ENCODE data around the gene SLC1A5.
"Not testable (repeated sequence)": the region's sequence is repeated elsewhere in the genome, so short reads cannot be mapped to it uniquely, and the experiment has no call there.

Gene SLC1A5

GRCh38 chr19:46828484-46828883 is 40.1 kb upstream of the SLC1A5 start:
- no peak overlapping the region for H3K4me3 ChIP-seq (ENCODE audit: low read depth in 1 of 2, low read length in 1 of 2)
- TF ChIP-seq, protein P1, sequence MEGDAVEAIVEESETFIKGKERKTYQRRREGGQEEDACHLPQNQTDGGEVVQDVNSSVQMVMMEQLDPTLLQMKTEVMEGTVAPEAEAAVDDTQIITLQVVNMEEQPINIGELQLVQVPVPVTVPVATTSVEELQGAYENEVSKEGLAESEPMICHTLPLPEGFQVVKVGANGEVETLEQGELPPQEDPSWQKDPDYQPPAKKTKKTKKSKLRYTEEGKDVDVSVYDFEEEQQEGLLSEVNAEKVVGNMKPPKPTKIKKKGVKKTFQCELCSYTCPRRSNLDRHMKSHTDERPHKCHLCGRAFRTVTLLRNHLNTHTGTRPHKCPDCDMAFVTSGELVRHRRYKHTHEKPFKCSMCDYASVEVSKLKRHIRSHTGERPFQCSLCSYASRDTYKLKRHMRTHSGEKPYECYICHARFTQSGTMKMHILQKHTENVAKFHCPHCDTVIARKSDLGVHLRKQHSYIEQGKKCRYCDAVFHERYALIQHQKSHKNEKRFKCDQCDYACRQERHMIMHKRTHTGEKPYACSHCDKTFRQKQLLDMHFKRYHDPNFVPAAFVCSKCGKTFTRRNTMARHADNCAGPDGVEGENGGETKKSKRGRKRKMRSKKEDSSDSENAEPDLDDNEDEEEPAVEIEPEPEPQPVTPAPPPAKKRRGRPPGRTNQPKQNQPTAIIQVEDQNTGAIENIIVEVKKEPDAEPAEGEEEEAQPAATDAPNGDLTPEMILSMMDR (IDR thresholded peaks at IDR 0.05): no peak

DNA sequence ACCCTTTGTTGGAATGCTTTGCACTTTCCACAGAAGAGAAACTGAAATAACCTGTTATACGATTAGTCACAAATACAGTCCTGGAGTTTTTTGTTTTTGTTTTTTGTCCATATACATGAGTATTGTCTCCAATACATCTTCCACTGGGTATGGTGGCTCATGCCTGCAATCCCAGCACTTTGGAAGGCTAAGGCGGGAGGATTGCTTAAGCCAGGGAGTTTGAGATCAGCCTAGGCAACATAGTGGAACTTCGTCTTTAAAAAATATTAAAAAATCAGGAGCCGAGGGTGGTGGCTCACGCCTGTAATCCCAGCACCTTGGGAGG is 37.3 kb upstream of the SLC1A5 start:
- Histone ChIP-seq H3K9me3 (no peaks in the 10 kb centered on the region), H3K4me1 (ENCODE audit: control insufficient read depth in 1 of 2, insufficient read depth in 1 of 2, low read depth in 1 of 2, low read length in 1 of 2) (peaks cover 4 to 9% of the 10 kb centered on the region in 2 experiments), H3K27me3 (no peaks in the 10 kb centered on the region), H3K4me3 (ENCODE audit: low read depth in 1 of 2, low read length in 1 of 2) (no peak overlapping the region), H3K27ac (no peak overlapping the region), H3K36me3 (no peaks in the 10 kb centered on the region)
- TF ChIP-seq, protein P1 (IDR thresholded peaks at IDR 0.05): no peak

More at GRCh38 chr19:46828484-46828883, 40.1 kb upstream of the SLC1A5 start:
- no peaks in the 10 kb centered on the region for H3K36me3 ChIP-seq
- H3K27me3 ChIP-seq: no peaks in the 10 kb centered on the region
- peaks cover 4 to 7% of the 10 kb centered on the region in 2 experiments for H3K4me1 ChIP-seq (ENCODE audit: control insufficient read depth in 1 of 2, insufficient read depth in 1 of 2, low read depth in 1 of 2, low read length in 1 of 2)
- H3K27ac ChIP-seq: no peak overlapping the region
- H3K9me3 ChIP-seq: no peaks in the 10 kb centered on the region

DNA sequence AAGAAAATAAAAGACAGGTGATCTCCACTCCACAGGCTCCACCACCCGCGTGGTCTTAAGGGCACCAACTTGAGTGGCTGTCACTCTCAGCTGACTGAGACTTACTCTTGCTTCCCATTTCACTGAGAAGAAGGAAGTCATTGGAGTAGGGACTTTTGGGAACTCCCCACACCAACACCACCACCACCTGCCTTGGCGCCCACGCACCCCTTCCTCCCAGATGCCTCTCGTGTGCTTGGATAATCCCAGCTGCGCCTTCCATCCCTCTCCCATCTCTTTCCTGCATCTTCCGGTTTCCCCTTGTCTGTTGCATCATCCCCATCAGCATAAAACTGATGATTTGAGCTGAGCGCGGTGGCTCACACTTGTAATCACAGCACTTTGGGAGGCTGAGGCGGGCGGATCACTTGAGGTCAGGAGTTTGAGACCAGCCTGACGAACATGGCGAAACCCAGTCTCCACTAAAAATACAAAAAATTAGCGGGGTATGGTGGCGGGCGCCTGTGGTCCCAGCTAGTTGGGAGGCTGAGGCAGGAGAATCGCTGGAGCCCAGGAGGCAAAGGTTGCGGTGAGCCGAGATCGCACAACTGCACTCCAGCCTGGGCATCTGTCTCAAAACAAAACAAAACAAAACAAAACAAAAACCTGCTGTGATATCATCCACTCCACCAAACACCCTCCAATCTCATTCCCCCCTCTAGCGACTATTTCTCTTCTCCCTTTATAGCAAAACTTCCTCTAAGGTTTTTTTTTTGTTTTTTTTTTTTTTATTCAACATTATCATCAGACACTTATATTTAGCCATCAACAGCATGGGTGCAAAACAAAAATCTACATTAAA is 36.7 kb upstream of the SLC1A5 start:
- Histone ChIP-seq H3K9me3 (no peaks in the 10 kb centered on the region), H3K4me1 (ENCODE audit: control insufficient read depth in 1 of 2, insufficient read depth in 1 of 2, low read depth in 1 of 2, low read length in 1 of 2) (peaks cover 4 to 9% of the 10 kb centered on the region in 2 experiments), H3K4me3 (ENCODE audit: low read depth in 1 of 2, low read length in 1 of 2) (no peak overlapping the region), H3K27ac (peak overlapping the region; percentile 58), H3K27me3 (no peaks in the 10 kb centered on the region), H3K36me3 (no peaks in the 10 kb centered on the region)
- TF ChIP-seq, protein P1 (IDR thresholded peaks at IDR 0.05): no peak

GRCh38 chr19:46823049-46823448 is 34.7 kb upstream of the SLC1A5 start:
- H3K9me3 ChIP-seq: no peaks in the 10 kb centered on the region
- peaks cover 4 to 9% of the 10 kb centered on the region in 2 experiments for H3K4me1 ChIP-seq (ENCODE audit: control insufficient read depth in 1 of 2, insufficient read depth in 1 of 2, low read depth in 1 of 2, low read length in 1 of 2)
- no peaks in the 10 kb centered on the region for H3K27me3 ChIP-seq
- H3K27ac ChIP-seq: no peak overlapping the region
- no peak overlapping the region for H3K4me3 ChIP-seq (ENCODE audit: low read depth in 1 of 2, low read length in 1 of 2)
- H3K36me3 ChIP-seq: no peaks in the 10 kb centered on the region
- TF ChIP-seq, protein P1 (IDR thresholded peaks at IDR 0.05): no peak

GRCh38 chr19:46822410-46822787 is 34.0 kb upstream of the SLC1A5 start:
- H3K27me3 ChIP-seq; H3K27ac ChIP-seq; H3K36me3 ChIP-seq; H3K9me3 ChIP-seq; H3K4me3 ChIP-seq (ENCODE audit: low read depth in 1 of 2, low read length in 1 of 2); H3K4me1 ChIP-seq (ENCODE audit: control insufficient read depth in 1 of 2, insufficient read depth in 1 of 2, low read depth in 1 of 2, low read length in 1 of 2): not testable (repeated sequence)

DNA sequence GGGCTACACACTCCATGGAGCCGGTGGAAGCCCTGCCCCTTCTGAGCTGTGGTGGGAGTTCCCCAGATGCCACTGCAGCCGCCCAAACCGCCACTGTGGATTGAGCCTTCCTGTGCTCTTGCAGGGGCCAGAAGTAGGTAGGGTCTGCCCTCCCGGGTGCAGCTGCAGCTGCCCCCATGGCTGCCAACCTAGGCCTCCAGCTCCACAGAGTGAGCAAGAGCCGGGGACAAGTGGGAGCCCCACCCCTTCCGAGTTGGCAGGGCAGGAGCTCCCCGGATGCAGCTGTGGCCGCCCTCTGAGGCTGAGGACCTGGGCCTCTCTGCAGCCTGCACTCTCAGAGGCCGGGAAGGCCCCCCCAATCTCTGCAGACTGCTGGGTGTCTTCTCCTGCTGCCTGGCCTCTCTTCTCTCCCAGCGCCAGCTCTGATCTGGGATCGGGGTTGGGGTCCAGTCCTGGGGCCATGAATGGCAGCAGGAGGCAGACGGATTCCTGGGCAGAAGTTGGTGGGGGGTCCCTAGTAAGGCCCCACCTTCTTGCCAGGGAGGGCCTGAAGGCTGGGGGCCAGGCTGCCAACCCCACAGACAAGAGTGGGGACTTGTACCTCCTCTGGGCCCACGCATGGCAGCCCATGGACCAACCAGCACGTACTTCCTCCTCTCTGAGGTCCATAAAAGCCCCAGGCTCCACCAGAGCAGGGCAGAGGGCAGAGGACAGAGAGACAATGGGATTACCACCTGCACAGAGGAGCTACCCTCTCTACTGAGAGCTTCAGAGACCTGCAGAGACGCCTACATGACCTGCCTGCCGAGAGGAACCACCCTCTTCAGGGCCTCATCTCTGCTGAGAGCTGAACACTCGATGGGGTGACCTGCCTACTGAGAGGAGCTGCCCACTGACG is 33.4 kb upstream of the SLC1A5 start:
- no peaks in the 10 kb centered on the region for H3K9me3 ChIP-seq
- no peaks in the 10 kb centered on the region for H3K27me3 ChIP-seq
- peaks cover 4 to 9% of the 10 kb centered on the region in 2 experiments for H3K4me1 ChIP-seq (ENCODE audit: control insufficient read depth in 1 of 2, insufficient read depth in 1 of 2, low read depth in 1 of 2, low read length in 1 of 2)
- TF ChIP-seq, protein P1 (IDR thresholded peaks at IDR 0.05): no peak
- no peak overlapping the region for H3K4me3 ChIP-seq (ENCODE audit: low read depth in 1 of 2, low read length in 1 of 2)
- no peaks in the 10 kb centered on the region for H3K36me3 ChIP-seq
- no peak overlapping the region for H3K27ac ChIP-seq

Data from neutrophil (primary cell).